Measurements from ENCODE around the gene SHANK1.
"Not testable (repeated sequence)": the region's sequence is repeated elsewhere in the genome, so short reads cannot be mapped to it uniquely, and the experiment has no call there.

GRCh38 chr19:50767263-50767662, 47.7 kb upstream of the SHANK1 start:
- not testable (repeated sequence) for TF ChIP-seq CTCF (IDR thresholded peaks at IDR 0.05; ENCODE audit: extremely low read depth in 1 of 2, insufficient read depth in 1 of 2, low read depth in 1 of 2, low read length in 2 of 2); POLR2A (IDR thresholded peaks at IDR 0.05; ENCODE audit: low read depth, low read length); EZH2 (IDR thresholded peaks at IDR 0.05; ENCODE audit: borderline replicate concordance, low read depth, low read length, severe bottlenecking); JUN (IDR thresholded peaks at IDR 0.05; ENCODE audit: borderline replicate concordance, insufficient read depth, insufficient read length, low read depth); MAX (IDR thresholded peaks at IDR 0.05; ENCODE audit: insufficient read depth, insufficient read length); POLR2AphosphoS5 (IDR thresholded peaks at IDR 0.05; ENCODE audit: insufficient read depth, low read depth, low read length); MYC (IDR thresholded peaks at IDR 0.05; ENCODE audit: low read depth, low read length); GATA2 (IDR thresholded peaks at IDR 0.05; ENCODE audit: insufficient read depth, insufficient read length, low read depth, low read length); FOS (IDR thresholded peaks at IDR 0.05; ENCODE audit: borderline replicate concordance, insufficient read depth, low read length)

Data from endothelial cell of umbilical vein (primary cell).